Brain microvascular endothelial cell (primary cell): ENCODE measurements around the gene TJAP1.
"Not testable (repeated sequence)": the region's sequence is repeated elsewhere in the genome, so short reads cannot be mapped to it uniquely, and the experiment has no call there.

Source experiments
- DNase-seq: peaks from one replicate; pipeline ENCODE4 v3.0.0-alpha.2; 2020
- H3K27ac ChIP-seq: fragments of 250-450 bp; sonication (Bioruptor Pico); 2 replicates; pipeline ENCODE4 v1.5.1; 2020; ENCODE audit warnings: mild to moderate bottlenecking, moderate library complexity
- H3K27me3 ChIP-seq: fragments of 250-450 bp; sonication (Bioruptor Pico); replicated peaks from 2 replicates; pipeline ENCODE4 v1.5.1; 2020; ENCODE audit warnings: mild to moderate bottlenecking
- H3K36me3 ChIP-seq: fragments of 250-450 bp; sonication (Bioruptor Pico); replicated peaks from 2 replicates; pipeline ENCODE4 v1.5.1; 2020; ENCODE audit warnings: mild to moderate bottlenecking
- H3K4me3 ChIP-seq: 2 replicates; pipeline ENCODE4 v1.5.1; 2011; ENCODE audit warnings: low read depth, mild to moderate bottlenecking, control low read depth, low read length, moderate library complexity
- in situ Hi-C: cut with HindIII; loops from 2 replicates; pipeline ENCODE4 v1.10.0; 2017; ENCODE audit warnings: low sequenced_read_pairs, low pct_ligation_motif_present
- TF ChIP-seq, protein P1 (sequence below): IDR thresholded peaks from 2 replicates; pipeline ENCODE4 v1.5.1; 2011; ENCODE audit warnings: low read depth, mild to moderate bottlenecking, moderate library complexity, low read length, control low read depth, inconsistent platforms; ENCODE audit errors: missing control alignments

Gene TJAP1

DNA sequence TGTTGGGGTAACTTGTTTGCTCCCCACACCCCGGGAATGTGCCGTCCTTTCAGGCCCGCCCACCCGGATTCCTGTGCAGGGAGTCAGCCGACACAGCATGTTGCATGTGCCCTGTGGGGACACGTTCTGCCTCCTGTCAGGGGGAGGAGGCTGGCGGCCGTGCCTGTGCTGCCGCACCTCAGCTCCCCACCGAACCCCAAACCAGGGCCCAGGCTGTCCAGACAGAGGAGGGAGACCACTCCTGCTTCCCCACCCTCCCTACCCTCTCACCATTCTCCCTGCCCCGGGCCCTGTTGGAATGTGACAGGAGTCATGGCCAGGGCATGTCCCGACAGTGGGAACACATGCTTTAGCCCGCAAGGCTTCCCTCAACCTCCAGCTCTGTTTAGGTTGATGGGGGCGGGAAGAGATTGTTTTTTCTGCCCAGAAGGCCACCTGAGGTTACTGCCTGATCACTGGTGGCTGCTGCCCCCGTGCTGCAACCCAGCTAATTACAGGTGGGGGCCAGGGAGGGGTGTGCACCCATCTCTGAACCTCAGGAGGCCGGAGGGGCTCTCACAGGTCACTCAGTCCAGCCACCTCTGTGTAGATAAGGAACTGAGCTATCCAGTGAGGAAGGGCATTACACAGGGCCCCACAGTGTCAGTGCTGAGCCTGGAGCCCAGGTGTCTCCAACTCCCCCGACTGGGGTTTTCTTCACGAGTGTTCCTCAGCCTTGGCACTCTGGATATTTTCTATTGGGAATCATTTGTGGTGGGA lies 19.2 kb downstream of the TJAP1 start:
- in situ Hi-C loops = no loop called here

DNA sequence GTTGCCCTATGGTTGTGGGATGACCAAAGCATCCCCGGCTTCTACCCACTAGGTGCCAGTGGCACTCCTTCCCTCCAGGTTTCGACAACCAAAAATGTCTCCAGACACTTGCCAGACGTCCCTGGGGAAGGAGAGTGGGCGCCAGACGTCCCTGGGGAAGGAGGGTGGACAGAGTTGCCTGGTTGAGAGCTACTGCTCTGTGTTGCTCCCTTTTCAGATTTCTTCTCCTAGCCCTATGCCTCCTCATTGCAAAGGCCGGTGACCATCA lies 19.7 kb downstream of the TJAP1 start:
- TF ChIP-seq, protein P1, sequence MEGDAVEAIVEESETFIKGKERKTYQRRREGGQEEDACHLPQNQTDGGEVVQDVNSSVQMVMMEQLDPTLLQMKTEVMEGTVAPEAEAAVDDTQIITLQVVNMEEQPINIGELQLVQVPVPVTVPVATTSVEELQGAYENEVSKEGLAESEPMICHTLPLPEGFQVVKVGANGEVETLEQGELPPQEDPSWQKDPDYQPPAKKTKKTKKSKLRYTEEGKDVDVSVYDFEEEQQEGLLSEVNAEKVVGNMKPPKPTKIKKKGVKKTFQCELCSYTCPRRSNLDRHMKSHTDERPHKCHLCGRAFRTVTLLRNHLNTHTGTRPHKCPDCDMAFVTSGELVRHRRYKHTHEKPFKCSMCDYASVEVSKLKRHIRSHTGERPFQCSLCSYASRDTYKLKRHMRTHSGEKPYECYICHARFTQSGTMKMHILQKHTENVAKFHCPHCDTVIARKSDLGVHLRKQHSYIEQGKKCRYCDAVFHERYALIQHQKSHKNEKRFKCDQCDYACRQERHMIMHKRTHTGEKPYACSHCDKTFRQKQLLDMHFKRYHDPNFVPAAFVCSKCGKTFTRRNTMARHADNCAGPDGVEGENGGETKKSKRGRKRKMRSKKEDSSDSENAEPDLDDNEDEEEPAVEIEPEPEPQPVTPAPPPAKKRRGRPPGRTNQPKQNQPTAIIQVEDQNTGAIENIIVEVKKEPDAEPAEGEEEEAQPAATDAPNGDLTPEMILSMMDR = no peak
- peaks cover 27% of the 10 kb centered on the region for H3K36me3 ChIP-seq
- no peak for DNase-seq
- no peaks in the 10 kb centered on the region for H3K27me3 ChIP-seq
- in situ Hi-C loops = no loop called here
- H3K4me3 ChIP-seq = no peak overlapping the region
- no peak overlapping the region for H3K27ac ChIP-seq

More for the DNA sequence above, 19.2 kb downstream of the TJAP1 start:
- Histone ChIP-seq H3K36me3 (peaks cover 27% of the 10 kb centered on the region), H3K27me3 (no peaks in the 10 kb centered on the region), H3K4me3 (no peak overlapping the region), H3K27ac (no peak overlapping the region)
- TF ChIP-seq, protein P1 = peak; percentile 77
- peak; percentile 38 for DNase-seq

DNA sequence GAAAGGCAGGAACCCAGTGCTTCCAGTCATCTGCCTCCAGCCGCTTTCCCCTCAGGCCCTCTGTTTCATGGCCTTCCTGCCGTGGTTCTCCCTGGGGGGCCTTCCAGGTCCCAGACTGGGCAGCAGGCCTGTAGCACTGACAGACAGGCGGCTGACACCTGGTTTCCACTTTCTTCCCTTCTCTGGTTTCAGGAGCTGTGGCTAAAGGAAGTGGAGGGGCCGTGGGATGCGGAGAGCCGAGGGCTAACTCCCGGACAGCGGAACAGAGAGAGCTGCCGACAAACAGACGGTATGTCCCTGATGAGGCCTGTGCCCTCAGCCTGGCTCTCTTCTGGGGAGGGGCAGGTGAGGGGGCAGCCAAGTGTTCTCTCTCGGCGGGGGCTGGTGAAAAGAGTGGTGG lies 20.3 kb downstream of the TJAP1 start:
- H3K27me3 ChIP-seq = no peaks in the 10 kb centered on the region
- H3K4me3 ChIP-seq = no peak overlapping the region
- H3K36me3 ChIP-seq = peaks cover 32% of the 10 kb centered on the region
- in situ Hi-C loops = no loop called here
- TF ChIP-seq, protein P1 = no peak
- H3K27ac ChIP-seq = no peak overlapping the region
- DNase-seq = no peak

DNA sequence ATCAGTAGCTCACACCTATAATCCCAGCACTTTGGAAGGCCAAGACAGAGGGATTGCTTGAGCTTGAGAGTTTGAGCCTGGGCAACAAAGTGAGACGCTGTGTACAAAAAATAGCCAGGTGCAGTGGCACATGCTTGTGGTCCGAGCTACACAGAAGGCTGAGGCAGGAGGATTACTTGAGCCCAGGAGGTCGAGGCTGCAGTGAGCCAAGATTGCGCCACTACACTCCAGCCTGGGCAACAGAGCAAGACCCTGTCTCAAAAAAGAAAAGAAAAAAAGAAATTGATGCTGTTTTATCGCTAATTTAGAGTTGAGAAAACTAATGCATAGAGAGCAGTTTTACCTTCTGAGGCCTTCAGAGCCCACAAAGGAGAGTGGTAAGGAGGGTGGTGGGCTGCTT lies 20.9 kb downstream of the TJAP1 start:
- DNase-seq, H3K27ac ChIP-seq, H3K27me3 ChIP-seq, H3K4me3 ChIP-seq, in situ Hi-C loops: not testable (repeated sequence)
- peaks cover 37% of the 10 kb centered on the region for H3K36me3 ChIP-seq

DNA sequence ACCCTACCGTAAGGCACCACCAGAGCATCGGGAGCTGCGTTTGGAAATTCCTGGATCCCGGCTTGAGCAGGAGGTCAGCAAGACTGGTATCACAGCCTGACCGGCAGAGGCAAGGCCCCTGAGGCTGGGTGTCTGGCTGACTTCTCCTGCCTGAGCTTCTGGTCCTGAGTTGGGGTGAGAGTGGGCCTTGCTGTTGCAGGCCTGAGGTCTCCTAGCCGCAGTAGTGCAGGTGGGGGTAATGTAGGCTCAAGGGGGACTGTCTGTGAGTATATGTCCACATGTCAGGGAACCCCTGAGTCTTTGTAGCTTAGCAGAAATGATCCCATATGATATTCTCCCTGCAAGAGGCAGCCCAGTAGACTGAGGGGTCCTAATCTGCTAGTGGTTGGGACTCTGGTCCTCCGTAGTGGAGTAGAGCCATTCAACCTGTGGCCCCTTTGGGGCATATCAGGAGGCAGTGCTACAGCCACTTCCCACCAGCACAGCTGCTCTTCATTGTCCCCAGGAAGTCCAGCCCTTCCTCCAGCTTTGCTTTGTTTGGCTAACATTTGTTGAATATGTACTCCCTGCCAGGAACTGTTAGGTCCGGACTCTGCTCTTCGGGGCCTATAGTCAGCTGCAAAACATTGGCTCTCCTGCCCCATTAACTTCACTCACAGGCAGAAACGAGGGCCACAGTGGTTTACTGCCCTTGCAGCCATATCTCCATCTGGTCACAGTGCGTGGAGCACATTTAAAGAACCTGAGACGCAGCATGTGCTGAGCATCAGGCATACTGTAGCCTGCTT lies 21.9 kb downstream of the TJAP1 start:
- Histone ChIP-seq H3K36me3 (peaks cover 41% of the 10 kb centered on the region), H3K27ac (no peak overlapping the region), H3K27me3 (no peaks in the 10 kb centered on the region), H3K4me3 (no peak overlapping the region)
- in situ Hi-C loops = no loop called here
- TF ChIP-seq, protein P1 = no peak
- DNase-seq = no peak

DNA sequence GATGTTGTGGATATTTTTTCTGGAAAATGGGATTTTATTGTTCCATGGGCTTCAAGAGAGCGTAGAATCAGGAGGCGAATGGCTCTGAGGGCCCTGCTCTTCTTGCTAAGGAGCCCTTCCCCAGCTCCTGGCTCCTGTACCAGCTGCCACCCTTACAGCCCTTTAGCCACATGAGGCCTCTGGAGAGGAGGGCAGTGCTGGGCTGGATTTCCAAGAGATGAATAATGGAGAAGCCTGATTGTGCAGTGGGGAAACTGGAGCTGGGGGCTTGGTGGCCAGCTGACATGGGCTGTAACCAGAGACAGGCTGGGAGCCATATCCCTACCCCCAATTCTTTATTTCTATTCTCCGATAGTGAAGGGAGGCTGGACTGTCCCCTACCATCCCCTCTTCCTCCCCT lies 23.6 kb downstream of the TJAP1 start:
- TF ChIP-seq, protein P1 = no peak
- in situ Hi-C loops = no loop called here
- DNase-seq = no peak
- Histone ChIP-seq H3K27ac (no peak overlapping the region), H3K27me3 (no peaks in the 10 kb centered on the region), H3K36me3 (peaks cover 45% of the 10 kb centered on the region), H3K4me3 (no peak overlapping the region)
